ENCODE measurements around the gene TBX21.
A peak's percentile ranks its signal among the peaks of the same experiment; 100 is the strongest.

DNA sequence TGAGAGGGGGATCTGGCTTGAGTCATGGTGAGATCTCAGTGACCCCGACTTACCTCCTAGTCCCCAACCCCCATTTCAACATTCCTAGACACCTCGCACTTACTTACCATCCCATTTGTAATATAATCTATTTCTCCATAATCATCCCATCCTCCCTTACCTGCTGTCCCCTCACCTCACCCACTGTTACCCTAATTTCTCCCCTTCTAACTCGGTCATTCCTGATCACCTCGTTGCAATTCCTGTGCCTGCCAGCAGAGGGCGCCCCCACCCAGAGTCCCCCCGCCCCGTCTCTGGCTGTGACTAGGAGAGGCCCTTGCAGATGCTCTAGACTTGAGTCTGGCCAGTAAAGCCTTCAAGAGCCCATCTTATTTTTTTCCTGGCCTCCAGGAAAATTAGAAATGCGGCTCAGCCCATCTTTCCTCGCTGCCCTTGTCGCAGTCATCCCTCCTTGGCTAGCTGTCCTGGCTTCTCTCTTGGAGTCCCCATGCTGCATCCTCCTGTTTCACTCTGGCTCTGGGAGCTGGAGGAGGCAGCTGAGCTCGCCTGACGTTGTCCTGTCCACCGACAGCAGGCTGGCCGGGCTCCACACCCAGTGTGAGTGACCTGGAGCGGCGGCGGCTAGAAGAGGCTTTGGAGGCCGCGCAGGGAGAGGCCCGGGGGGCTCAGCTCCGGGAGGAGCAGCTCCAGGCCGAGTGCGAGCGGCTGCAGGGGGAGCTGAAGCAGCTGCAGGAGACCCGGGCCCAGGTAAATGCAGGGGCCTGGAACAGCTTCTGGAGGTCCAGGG is 34.1 kb upstream of the TBX21 start:
- TF ChIP-seq, protein P1, sequence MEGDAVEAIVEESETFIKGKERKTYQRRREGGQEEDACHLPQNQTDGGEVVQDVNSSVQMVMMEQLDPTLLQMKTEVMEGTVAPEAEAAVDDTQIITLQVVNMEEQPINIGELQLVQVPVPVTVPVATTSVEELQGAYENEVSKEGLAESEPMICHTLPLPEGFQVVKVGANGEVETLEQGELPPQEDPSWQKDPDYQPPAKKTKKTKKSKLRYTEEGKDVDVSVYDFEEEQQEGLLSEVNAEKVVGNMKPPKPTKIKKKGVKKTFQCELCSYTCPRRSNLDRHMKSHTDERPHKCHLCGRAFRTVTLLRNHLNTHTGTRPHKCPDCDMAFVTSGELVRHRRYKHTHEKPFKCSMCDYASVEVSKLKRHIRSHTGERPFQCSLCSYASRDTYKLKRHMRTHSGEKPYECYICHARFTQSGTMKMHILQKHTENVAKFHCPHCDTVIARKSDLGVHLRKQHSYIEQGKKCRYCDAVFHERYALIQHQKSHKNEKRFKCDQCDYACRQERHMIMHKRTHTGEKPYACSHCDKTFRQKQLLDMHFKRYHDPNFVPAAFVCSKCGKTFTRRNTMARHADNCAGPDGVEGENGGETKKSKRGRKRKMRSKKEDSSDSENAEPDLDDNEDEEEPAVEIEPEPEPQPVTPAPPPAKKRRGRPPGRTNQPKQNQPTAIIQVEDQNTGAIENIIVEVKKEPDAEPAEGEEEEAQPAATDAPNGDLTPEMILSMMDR (IDR thresholded peaks at IDR 0.05) = peak in 2 of 3 experiments; percentile 83 to 94
- TF ChIP-seq POLR2A (IDR thresholded peaks at IDR 0.05; ENCODE audit: low read depth) = no peak
